DMS79 treated with DMSO at 0.1 percent for 48 hours (cell line): ENCODE results near the gene KCNB1.
"Not testable (repeated sequence)": the region's sequence is repeated elsewhere in the genome, so short reads cannot be mapped to it uniquely, and the experiment has no call there.

Experiments used
- DNase-seq: peaks from one replicate; lab custom pipeline; 2025; lab: John Stamatoyannopoulos, UW

Gene KCNB1

DNA sequence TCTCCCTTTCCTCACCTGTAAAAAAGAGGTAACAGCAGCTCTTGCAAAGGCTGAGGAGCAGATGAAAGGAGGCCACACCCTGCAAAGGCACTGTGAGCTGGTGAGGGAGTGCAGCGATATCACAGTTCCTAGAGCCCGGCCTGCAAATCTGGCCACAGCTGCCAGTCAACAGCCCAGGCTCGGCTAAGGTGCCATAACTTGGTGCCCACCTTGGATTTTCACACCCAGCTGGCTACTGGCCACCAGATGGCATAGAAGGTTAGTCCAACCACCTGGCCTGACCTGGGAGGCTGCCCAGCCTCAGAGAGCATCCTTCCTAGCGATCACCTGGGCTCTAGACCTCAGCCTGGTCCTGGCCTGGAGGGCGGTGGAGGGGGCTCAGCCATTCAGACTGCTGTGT lies 46.8 kb downstream of the KCNB1 start:
- DNase-seq = no peak

DNA sequence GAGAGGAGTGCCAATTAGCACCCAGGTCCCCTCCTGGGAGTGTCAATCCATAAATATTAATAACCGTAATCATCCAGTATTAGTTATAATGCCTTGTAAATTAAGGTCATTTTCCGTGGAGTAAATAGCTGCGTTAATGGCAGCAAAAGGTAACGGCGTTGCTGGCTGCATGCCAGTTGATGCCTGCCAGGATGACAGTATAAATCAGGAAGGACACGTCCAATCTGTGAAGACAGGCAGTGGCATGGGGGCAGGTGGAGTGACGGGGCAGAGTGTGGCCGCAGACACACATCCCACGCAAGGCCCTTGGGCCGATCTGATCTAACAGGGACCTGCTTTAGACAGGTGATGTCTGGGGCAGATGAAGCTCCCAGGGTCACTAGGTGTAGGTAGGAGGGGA lies 49.1 kb downstream of the KCNB1 start:
- no peak for DNase-seq

DNA sequence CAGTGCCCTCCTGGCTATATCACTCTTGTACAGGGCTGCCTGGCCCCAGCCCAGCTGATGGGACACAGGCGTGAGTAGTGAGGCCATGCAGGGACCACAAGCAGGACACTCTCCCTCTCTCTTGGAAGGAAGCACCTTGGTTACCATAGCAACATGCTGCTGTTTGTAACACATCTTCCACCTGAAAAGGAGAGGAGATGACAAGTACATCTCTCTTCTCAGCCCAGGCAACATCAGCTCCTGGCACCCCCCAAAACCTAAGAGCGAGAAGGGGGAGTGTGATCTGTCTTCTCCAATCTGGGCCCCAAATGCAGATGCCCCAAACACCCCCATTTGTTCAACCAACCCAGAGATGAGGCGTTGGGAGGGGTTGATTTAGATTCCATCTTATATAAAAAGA lies 49.9 kb downstream of the KCNB1 start:
- no peak for DNase-seq

DNA sequence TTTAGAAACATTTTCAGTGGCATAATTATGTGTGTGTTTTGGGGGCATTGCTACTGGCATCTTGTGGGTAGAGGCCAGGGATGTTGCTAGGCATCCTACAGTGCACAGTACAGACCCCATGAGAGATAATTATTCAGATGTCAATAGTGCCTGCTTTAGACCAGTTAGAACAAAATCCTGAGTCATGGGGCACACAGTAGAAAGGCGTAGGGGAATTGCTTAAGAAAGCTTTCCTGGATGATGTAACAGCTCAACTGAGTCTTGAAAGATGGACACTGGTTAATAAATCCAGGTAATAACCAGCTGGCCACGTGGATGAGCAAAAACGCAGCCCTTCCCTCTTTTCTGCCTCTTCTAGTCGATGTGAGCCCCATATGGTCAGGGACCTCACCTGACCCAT lies 51.1 kb downstream of the KCNB1 start:
- DNase-seq = no peak

DNA sequence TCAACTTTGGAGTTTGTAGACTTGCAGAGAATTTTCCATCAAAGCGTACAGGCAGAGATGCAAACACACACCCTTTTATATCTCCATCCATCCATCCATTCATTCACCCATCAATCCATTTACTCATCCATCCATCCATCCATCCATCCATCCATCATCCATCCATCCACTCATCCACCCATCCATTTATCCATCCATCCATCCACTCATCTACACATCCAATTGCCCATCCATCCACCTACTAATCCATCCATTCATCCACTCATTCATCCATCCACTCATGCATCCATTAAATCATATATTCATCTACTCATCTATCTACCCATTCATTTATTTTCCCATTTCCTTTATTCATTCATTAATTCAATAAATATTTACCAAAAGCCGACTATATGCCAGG lies 52.1 kb downstream of the KCNB1 start:
- DNase-seq = no peak

DNA sequence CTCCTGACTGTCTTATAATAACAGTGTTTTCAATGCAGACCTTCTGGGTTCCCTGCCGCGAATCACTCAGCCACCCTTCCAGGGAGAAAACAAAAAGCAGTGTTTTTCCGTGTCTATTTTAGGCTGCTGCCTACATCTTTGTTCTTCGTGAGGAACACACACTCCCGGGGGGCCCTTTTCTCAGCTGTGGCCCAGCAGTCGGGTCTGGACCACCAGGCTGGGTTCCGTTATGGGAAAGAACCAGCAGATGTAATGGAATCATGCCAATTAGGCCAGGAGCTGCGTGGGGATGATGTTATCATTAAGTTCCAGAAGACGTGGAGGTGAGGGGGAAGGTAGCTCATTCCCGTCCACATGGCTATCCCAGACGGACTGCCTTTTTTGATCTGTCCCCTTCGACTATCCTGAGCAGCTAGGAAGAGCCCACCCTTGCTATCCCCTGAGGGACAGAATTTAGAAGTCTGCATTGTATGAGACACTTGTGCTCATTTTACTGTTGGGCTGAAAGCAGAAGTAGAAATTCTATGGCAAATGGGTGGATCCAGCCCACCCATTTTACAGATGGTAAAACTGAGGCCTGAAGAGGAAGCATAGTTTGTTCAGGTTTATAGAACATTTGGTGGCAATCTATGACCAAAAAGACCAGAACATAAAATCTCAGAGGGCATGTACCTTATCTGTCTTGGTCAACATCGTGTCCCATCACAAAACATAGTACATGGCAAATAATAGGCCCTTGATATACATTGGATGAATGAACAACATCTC lies 54.5 kb downstream of the KCNB1 start:
- DNase-seq = no peak

DNA sequence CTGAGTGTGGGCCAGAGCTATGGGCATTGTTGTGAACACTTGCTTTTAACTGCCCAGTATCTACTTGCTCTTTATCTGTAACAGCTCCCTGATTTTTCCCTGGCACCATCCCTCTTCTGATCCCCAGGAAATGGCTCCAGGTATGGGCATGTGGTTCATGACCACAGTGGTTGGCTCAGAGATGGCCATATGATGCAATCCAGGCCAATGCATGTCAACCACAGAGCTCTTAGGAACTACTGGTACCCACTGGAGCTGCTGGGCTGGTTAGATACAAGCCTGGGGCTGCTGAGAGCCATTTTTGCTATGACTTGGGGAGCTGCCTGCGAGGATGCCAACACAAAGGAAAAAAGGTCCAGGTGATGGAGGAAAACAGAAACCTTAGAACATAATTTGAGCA lies 55.6 kb downstream of the KCNB1 start:
- no peak for DNase-seq

DNA sequence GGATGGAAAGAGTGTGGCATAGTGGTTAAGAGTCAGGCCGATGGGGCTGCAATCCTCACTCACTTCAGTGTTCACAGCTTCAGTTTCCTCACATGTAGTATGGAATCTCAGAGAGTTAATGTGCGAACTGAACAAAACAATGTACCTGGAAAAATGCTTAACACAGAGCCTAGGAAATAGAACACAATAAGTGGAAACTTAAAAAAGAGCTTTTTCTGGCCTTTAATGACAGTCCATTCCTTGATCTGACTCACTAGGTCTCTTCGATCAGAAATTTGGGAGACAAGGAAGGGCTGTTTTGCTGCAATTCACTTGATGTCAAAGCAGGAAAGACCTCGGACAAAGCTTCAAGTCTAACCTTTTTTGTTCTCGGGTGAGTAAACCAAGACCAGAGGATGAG lies 56.1 kb downstream of the KCNB1 start:
- DNase-seq = no peak

DNA sequence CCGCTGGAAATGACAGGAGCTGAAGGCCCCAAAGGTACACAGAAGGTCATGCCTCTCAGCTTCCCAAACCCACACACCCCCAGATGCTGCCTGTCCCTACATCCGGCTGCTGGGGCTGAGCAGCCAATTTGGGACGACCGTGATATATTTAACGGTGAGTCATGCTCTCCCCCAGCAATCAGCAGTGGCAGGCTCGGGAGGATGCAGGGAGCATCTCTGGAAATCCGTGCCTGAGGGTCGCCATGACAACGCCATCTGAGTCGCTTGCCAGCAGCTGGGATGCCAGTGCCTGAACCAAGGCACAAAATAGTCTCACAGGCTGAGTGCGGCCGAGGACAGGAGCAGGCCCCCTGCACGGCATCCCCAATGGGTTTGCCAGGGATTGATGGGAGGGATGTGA lies 57.9 kb downstream of the KCNB1 start:
- no peak for DNase-seq

DNA sequence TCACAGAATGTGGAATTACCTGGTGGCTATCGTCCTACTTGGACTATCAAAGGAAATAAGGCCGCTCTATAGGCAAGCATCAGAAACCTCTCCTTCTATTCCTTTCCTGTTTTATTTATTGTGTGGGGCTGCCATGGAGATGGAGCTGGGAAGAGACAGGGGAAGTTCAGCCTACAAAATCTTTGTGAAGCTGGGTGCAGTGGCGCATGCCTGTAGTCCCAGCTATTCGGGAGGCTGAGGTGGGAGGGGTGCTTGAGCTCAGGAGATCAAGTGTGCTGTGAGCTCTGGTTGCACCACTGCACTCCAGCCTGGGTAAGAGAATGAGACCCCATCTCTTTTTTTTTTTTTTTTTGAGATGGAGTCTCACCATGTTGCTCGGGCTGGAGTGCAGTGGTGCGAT lies 60.3 kb downstream of the KCNB1 start:
- DNase-seq = no peak

DNA sequence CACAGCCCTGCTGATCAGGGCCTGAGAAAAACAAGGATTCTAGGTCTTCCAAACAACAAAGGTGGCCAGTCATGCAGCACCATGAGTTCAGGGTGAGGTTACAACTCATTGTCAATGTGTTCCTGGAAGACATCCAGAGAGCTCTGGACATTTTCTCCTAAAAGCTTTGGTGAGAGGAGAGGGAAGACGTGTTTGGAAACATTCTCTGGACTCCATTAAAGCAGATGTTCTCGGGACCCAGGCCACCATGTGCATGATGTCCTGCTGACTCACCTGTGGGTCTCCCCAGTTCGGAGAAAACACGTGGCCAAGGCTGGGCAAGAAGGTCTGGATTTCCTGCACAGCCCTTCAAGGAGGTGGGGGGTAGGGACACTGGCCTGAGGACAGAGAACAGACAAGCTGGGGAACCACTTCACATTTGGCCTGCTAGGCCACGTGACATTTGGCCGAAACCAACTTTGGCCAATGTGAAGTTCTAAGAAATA lies 61.6 kb downstream of the KCNB1 start:
- DNase-seq = no peak

DNA sequence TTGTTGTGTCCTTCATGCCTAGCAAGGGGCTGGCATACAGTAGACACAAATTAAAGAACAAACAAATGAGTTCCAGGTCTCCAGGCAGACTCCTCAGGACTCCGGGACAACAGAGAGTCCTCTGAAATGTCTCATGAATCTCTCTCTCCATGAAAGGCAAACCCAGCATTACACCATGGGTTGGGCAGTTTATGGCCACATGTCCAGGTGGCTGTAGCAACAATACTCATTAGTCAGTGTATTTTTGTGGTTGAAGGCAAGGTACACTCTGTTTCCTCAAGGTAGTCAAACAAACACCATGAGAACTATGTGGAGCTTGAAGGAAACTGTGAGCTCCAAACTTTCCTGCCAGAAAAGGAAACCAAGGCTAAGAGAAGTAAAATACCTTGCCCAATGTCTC lies 62.2 kb downstream of the KCNB1 start:
- no peak for DNase-seq

DNA sequence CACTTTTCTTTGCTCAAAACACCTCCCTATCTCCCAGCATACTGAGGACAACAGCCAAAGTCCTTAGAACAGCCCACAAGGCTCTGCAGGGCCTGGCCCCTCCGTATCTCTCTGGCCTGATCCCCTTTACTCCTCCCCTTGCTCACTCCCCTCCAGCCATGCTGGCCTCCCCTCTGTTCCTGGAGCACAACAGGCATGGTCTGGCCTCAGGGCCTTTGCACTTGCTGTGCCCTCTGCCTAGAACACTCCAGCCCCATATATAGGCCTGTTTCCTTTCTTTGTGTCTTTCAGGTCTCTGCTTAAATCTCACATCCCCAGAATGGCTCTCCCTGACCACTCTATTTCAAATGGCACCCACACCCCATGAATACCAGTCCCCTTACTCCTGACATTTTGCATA lies 62.7 kb downstream of the KCNB1 start:
- no peak for DNase-seq

DNA sequence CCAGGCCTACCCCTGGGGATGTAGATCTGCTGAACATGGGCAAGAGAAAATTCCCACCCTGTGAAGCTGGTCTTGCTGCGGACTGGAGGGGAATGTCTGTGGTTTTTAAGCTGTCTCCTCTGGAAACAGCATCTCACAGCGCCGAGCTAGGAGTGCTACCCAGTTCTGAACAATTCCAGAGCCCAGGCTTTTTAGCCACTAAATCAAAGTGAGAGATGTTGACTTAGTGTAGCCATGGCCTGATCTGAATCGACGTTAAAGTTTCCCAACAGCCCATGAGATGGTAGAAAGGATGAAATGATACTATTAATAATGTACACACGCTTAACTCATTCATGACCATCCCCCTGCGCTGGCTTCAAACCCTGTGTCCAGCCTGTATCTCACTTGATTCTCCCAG lies 63.7 kb downstream of the KCNB1 start:
- no peak for DNase-seq

DNA sequence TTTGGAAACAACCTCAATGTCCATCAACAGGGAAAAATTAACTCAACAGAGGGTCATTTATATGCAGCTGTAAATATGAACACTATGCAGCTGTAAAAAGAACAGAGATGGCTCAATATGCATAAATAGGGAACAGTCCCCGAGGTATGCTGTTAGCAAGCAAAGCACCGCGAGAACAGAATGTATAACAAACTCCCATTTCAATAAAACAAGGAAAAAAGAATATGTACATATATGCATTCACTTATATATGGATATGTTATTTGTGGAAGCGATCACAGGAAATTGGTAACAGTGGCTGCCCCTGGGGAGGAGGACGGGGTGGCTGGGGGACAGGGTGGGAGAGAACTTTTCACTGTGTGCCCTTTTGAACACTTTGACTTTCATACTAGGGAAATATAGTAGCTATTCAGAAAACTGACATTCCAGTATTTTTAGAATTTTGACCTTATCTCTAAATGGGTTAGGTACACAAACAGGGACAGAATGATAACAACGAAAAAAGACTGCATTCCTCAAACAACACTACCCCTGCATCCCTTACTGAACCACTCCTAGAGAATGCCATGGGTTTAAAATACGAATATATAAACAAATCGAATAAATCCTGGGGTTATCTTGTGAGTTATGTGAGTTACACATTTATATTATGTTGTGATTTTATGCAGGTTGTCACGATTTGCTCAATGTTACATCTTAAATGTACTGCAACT lies 64.5 kb downstream of the KCNB1 start:
- DNase-seq = no peak

DNA sequence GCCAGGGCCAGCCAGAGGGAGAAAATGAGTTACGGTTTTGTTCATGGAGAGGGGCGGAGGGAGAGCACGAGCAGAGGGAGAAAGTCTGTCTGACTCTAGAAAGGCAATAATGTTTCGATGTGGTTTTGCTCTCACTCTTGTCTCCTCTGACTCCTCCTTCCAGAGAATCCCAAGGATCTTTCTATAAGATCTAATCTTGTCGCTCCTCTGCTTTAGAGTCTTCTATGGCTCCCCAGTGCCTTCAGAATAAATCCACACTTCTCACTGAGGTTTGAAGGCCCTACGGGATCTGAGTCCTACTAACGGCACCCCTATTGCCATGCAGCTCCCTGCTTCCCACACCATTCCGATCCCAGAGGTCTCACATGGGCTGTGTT lies 66.8 kb downstream of the KCNB1 start:
- DNase-seq = no peak

DNA sequence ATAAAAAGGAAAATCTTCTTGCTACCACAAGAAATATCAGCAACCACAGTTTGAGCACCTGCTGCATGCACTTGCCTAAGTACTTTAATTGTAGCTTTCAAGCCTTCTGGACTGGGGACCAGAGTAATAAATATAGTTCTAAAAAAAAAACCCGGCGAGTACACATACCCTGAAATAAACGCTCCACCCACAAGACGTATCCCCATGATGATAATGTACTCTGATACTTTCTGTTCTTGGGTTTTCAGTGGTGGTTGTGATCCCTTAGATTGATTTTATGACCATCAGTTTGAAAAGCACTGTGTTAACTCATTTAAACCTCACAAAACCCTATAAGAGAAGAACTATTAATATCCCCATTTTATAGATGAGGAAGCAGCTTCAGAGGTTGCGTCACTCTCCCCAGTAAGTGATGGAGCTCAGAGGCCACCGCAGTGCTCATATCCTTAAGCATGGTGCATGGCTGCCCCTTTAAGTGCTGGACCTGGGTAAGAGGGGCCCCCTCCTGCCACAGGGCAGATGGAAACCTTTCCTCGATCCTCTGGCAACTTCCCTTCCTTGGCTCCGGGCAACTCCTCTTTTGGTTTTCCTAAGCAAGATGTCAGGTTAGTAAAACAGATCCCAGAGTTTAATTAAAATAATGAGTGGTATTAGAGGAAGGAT lies 67.3 kb downstream of the KCNB1 start:
- DNase-seq = no peak

DNA sequence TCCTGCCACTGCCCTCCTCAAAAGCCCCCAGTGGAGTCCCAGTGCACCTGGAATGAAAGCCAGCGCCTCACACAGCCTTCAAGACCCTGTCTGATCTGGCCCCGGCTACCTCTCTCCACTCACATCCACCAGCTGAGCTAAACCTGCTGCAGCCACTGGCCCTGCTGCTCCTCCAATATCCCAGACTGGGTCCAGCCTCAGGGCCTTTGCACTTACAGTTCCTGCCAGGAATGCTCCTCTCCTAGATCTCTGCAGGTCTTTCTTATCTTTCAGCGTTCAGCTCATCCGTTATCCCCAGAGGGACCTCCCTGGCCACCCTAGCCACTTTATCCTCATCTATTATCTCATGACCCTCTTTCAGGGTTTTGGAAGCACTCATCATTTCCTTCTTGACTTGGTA lies 68.8 kb downstream of the KCNB1 start:
- DNase-seq = no peak

DNA sequence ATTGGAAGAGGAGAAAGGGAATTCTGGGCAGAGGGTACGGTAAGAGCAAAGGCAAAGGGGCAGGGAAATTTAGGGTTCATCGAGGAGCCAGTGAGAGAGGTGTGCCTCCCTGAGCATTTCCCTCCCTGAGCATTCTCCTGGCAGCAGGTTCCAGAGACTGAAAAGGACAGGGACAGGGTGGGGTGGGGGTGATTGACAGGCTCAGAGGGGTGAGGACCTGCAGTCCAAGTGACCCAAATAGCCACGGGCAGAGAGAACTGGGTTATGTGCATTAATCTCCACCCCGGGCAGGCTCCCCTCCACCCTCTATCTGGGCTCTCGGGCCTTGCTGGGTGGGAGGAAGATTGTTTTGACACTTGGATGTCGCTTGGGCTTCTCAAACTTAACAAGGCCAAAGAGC lies 69.5 kb downstream of the KCNB1 start:
- DNase-seq = no peak

DNA sequence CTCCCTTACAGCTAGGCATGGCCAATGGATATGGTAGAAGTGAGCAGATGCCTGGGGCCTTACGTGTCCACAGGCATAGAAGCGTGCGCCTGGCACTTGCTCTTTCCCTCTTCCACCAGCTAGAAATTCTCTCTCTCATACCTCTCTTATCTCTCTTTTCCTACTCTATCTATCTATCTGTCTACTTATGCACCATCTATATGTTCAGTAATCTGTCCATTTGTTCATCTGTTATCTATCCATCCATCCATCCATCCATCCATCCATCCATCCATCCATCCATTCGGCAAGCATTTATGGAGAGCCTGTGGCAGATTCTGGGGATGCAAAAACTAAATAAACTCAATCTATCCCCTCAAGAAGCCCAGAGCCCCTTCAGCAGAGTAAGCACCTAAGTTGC lies 70.2 kb downstream of the KCNB1 start:
- no peak for DNase-seq

DNA sequence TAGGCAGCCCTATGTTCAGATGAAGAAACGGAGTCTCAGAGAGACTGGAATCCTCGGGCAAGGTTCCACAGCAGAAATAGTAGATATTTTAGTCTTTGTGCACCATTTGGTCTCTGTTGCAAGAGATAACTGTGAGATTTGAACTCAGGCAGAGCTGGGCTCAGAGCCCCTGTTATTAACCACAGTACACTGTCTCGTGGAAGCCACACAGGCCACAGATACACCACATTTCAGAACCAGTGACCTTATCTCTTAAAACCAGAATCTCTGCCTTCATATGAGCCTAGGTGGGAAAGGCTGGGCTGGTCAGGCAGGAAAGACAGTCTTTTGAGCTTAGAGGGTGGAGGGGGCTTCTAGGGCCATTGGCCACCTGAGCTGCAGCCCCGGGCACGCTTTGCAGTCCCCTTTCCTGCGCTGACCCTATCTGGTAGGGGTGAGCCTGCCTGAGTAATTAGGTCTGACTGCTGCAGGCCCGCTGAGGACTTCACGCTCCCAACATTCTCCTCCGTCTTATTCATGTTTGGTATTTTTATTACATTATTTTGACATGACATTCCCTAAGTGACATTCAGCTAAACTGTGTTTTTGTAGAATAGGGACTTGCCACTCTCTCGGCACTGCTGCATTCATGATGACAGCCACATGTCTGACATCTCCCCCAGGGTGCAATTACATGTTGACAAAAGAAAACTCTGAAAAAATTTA lies 71.1 kb downstream of the KCNB1 start:
- no peak for DNase-seq

DNA sequence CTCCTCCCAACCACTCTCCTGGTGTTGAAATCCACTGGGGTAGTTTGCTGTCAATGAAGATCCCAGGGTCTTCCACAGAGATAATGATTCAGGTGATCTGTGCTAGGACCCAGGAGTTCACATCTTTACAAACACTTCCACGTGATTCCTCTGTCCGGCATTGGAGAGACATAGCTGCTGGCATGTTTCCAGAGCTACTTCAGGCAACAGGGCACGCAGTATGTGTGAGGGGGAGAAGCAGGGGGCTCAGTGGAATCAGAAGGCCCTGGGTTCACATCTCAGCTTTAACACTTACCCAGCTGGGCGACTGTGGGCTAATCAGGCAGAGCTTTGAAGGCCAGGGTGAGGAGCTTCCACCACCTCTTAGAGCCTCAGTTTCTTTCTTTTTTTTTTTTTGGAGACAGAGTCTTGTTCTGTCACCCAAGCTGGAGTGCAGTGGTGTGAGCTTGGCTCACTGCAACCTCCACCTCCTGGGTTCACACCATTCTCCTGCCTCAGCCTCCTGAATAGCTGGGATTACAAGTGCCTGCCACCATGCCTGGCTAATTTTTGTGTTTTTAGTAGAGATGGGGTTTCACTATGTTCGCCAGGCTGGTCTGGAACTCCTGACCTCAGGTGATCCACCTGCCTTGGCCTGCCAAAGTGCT lies 72.4 kb downstream of the KCNB1 start:
- DNase-seq = not testable (repeated sequence)
